BJ (cell line): Measurements from ENCODE around the gene NUDT8. TPM values are rescaled to one million over a fixed set of nuclear protein-coding genes. Genes with fewer than 3 reads are reported as not detected.
"Not testable (repeated sequence)": the region's sequence is repeated elsewhere in the genome, so short reads cannot be mapped to it uniquely, and the experiment has no call there.

ENCODE experiments used
- CTCF ChIA-PET: fragments of 350-600 bp; formaldehyde crosslinking; extraction: SDS; loops from one replicate; lab custom pipeline; 2021; ENCODE audit warnings: antibody characterized with exemption, inconsistent platforms; lab: Yijun Ruan, JAX
- POLR2A ChIA-PET: fragments of 300-600 bp; sonication (Branson Sonifier 250); formaldehyde crosslinking; extraction: SDS; loops from one replicate; lab custom pipeline; 2021; ENCODE audit warnings: antibody characterized with exemption; lab: Charles Lee
- DNase-seq: peaks from one replicate; pipeline ENCODE4 v3.0.0-alpha.2; 2011; ENCODE audit warnings: low read depth
- H3K27me3 ChIP-seq: 2 replicates; pipeline ENCODE4 v1.6.0; 2011; ENCODE audit warnings: low read length; ENCODE audit not compliant: control insufficient read depth, insufficient read depth
- H3K36me3 ChIP-seq: 2 replicates; pipeline ENCODE4 v1.5.1; 2011; ENCODE audit warnings: low read length; ENCODE audit not compliant: control insufficient read depth, insufficient read depth
- H3K4me3 ChIP-seq: 2 replicates; pipeline ENCODE4 v1.5.1; 2011; ENCODE audit warnings: low read depth, mild to moderate bottlenecking, control low read depth, low read length
- polyA plus RNA-seq: library from polyadenylated mRNA; depleted of rRNA; stranded (reverse); fragments of >200 nt; gene quantifications from 2 replicates; pipeline ENCODE4 v1.2.3, GENCODE V29; 2011
- TF ChIP-seq, protein P1 (sequence below): IDR thresholded peaks from 2 replicates; pipeline ENCODE4 v1.5.1; 2011; ENCODE audit warnings: low read depth, mild to moderate bottlenecking, control low read depth, inconsistent platforms, low read length, moderate library complexity; ENCODE audit not compliant: insufficient read depth

Gene NUDT8
- polyA plus RNA-seq, 1 experiment = 1.7 TPM

DNA sequence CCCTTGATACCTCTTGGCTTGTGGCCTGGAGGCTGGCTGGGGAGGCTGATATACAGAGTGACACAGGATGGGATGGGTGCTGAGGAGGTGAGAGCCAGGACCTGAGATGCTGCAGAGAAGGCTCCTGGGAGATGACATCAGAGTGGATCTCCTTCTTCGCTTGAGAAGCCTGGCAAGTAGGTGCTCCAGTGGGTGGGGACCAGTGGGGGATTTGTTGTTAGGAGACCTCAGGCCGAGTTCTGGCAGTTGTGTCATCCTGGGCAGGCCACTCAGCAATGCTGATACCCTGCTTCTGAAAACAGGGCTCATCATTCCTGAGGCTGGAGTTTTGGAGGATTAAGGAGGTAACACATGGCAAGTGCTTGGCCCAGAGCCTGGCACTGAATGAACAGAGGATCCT lies 24.9 kb downstream of the NUDT8 start:
- H3K27me3 ChIP-seq = peaks cover 5% of the 10 kb centered on the region
- peaks cover 8% of the 10 kb centered on the region for H3K36me3 ChIP-seq
- no peak overlapping the region for H3K4me3 ChIP-seq
- DNase-seq = no peak
- CTCF ChIA-PET = interaction anchor here (1.0 to 1.1 kb wide), 2 partner anchors 9 to 54 kb away, joined by 3 read pairs; no protein-coding TSS in a partner anchor
- TF ChIP-seq, protein P1, sequence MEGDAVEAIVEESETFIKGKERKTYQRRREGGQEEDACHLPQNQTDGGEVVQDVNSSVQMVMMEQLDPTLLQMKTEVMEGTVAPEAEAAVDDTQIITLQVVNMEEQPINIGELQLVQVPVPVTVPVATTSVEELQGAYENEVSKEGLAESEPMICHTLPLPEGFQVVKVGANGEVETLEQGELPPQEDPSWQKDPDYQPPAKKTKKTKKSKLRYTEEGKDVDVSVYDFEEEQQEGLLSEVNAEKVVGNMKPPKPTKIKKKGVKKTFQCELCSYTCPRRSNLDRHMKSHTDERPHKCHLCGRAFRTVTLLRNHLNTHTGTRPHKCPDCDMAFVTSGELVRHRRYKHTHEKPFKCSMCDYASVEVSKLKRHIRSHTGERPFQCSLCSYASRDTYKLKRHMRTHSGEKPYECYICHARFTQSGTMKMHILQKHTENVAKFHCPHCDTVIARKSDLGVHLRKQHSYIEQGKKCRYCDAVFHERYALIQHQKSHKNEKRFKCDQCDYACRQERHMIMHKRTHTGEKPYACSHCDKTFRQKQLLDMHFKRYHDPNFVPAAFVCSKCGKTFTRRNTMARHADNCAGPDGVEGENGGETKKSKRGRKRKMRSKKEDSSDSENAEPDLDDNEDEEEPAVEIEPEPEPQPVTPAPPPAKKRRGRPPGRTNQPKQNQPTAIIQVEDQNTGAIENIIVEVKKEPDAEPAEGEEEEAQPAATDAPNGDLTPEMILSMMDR = no peak
- POLR2A ChIA-PET = no interaction called here

DNA sequence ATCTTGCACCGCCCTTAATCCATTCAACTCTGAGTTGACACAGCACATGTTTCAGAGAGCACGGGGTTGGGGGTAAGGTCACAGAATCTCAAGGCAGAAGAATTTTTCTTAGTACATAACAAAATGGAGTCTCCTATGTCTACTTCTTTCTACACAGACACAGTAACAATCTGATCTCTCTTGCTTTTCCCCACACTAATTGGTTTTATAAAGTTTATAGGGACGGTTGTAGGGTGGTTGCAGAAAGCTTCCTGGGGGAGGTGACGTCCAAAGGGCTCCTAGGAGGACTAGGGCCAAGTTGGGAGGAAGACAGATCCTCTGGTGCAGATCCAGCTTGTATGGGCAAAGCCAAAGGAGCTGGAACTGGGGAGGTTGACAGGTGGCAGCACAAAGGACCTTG lies 25.6 kb downstream of the NUDT8 start:
- CTCF ChIA-PET = interaction anchor here (1.1 kb wide), 1 partner anchor 55 kb away, joined by 3 read pairs; no protein-coding TSS in a partner anchor

DNA sequence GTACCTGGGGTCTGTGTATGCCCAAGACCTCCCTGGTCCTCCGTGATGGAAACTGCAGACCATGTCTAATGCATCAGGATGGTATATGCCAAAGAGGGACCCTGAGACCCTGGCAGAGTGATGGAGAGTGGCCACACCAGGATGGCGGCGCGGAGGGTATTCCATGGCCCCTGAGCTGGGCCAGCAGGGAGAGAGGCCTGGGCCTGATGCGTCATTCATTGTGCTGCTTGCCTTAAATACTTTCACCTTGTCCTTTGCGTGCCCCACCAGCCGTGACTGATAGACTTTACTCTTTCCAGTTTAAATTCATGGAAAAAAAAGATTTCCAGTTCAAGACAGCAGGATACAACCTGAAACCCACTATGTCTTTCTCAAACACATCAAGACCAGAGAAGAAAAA lies 28.6 kb downstream of the NUDT8 start:
- Histone ChIP-seq H3K36me3 (no peaks in the 10 kb centered on the region), H3K4me3 (no peak overlapping the region), H3K27me3 (peaks cover 6% of the 10 kb centered on the region)
- ChIA-PET CTCF (interaction anchor here (2.7 kb wide), 1 partner anchor 13 kb away, joined by 9 read pairs; no protein-coding TSS in a partner anchor), POLR2A (no interaction called here)
- no peak for DNase-seq
- TF ChIP-seq, protein P1 = no peak

More for the DNA sequence above, 25.6 kb downstream of the NUDT8 start:
- H3K27me3 ChIP-seq, POLR2A ChIA-PET, H3K4me3 ChIP-seq, DNase-seq, H3K36me3 ChIP-seq: not testable (repeated sequence)

DNA sequence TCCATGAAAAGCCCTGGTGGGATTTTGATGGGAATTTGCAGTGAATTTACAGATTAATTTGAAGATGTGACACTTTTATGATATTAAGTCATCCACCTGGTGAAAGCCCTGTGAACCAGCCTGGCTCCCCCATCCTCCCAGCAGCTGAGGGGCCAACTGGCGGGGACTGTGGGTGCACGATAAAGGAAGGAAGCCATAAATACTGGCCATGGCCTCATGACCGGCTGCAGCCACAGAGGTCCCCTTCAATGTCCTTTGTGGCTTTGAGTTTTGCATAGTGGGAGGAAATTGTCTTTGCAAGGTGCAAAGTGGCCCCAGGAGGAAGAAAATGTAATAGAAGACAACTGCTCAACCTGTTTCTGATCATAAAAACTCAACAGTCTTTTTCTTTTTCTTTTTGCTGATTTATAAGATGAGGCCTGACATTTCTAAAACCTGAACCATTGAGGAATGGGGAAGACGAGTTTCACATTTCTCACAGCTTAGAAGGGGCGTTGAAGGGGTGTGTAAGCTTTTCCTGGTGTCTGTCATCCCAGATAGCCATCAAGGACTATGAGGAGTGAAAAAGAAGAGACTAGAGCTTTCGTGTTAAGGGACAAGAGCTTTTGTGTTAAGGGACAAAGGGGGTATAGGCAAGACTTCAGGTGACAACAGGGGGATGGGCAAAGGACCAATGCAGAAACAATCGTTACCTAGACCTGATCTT lies 29.3 kb downstream of the NUDT8 start:
- Histone ChIP-seq H3K4me3 (no peak overlapping the region), H3K36me3 (no peaks in the 10 kb centered on the region), H3K27me3 (peaks cover 7% of the 10 kb centered on the region)
- DNase-seq = no peak
- ChIA-PET POLR2A (no interaction called here), CTCF (interaction anchor here (1.4 to 2.7 kb wide), 2 partner anchors 13 to 17 kb away, joined by 5 to 9 read pairs; partner anchors contain the start of gene GSTP1)
- TF ChIP-seq, protein P1 = no peak

DNA sequence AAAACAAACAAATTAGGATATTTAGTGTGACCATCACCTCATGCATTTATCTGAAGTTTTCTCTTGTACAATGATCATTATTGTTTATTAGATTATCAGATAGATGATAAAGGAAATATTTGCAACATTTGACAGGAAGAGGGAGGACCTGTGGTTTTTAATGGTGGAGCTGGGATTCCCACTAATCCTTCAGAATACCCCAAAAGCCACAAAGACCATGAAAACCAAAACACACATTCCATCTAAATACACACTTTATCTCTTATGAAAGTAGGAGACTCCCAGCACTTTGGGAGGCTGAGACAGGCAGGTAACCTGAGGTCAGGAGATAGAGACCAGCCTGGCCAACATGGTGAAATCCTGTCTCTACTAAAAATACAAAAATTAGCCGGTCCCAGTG lies 30.6 kb downstream of the NUDT8 start:
- TF ChIP-seq, protein P1 = no peak
- no peak for DNase-seq
- H3K4me3 ChIP-seq = no peak overlapping the region
- CTCF ChIA-PET = interaction anchor here (1.3 to 1.4 kb wide), 2 partner anchors 16 to 31 kb away, joined by 3 to 5 read pairs; partner anchors contain the start of genes GSTP1 and NUDT8
- H3K36me3 ChIP-seq = no peaks in the 10 kb centered on the region
- H3K27me3 ChIP-seq = peaks cover 7% of the 10 kb centered on the region
- POLR2A ChIA-PET = no interaction called here

DNA sequence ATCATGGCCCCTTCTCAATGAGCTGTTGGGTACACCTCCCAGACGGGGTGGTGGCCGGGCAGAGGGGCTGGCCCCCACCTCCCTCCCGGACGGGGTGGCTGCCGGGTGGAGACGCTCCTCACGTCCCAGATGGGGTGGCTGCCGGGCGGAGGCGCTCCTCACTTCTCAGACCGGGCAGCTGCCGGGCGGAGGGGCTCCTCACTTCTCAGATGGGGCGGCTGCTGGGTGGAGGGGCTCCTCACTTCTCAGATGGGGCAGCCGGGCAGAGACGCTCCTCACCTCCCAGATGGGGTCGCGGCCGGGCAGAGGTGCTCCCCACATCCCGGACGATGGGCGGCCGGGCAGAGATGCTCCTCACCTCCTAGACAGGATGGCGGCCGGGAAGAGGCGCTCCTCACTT lies 31.8 kb downstream of the NUDT8 start:
- DNase-seq, CTCF ChIA-PET, H3K36me3 ChIP-seq, H3K27me3 ChIP-seq, H3K4me3 ChIP-seq, POLR2A ChIA-PET: not testable (repeated sequence)

DNA sequence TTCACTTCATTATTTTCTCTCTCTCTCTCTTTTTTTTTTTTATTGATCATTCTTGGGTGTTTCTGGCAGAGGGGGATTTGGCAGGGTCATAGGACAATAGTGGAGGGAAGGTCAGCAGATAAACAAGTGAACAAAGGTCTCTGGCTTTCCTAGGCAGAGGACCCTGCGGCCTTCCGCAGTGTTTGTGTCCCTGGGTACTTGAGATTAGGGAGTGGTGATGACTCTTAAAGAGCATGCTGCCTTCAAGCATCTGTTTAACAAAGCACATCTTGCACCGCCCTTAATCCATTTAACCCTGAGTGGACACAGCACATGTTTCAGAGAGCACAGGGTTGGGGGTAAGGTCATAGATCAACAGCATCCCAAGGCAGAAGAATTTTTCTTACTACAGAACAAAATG lies 32.3 kb downstream of the NUDT8 start:
- DNase-seq, H3K36me3 ChIP-seq, POLR2A ChIA-PET, H3K4me3 ChIP-seq, H3K27me3 ChIP-seq, CTCF ChIA-PET: not testable (repeated sequence)
